Gastrocnemius medialis (tissue), 4 donors: ENCODE data around the gene UGT2B10. TPM values are rescaled to one million over a fixed set of nuclear protein-coding genes. Genes with fewer than 3 reads are reported as not detected.

ENCODE experiments used
- ATAC-seq, 2 donors: fragments of 150-250 bp; one replicate each; pipeline ENCODE4 v1.9.1; 2016
- DNase-seq, 2 donors: peaks; one replicate each; pipeline ENCODE4 v3.0.0-alpha.2; 2019
- H3K27ac ChIP-seq, 4 donors: fragments of 200-600 bp; sonication (generic); 1 replicate in 1 of 4; 2 replicates in 3 of 4; pipeline ENCODE4 v1.5.1; 2016 to 2018; ENCODE audit warnings: mild to moderate bottlenecking in 2 of 4, moderate library complexity in 1 of 4
- H3K27me3 ChIP-seq, 3 donors: fragments of 200-600 bp; sonication (generic) in 2 of 3; 1 replicate in 1 of 3; 2 replicates in 2 of 3; pipeline versions ENCODE4 v1.5.1 to v1.6.0; 2016 to 2019; ENCODE audit warnings: mild to moderate bottlenecking in 1 of 3, moderate library complexity in 1 of 3
- H3K36me3 ChIP-seq, 2 donors: fragments of 200-600 bp; sonication (generic) in 1 of 2; one replicate each; pipeline ENCODE4 v1.5.1; 2017 to 2018
- H3K4me1 ChIP-seq, 2 donors: fragments of 200-600 bp; sonication (generic) in 1 of 2; one replicate each; pipeline ENCODE4 v1.5.1; 2016 to 2017; ENCODE audit warnings: mild to moderate bottlenecking in 2 of 2
- H3K4me3 ChIP-seq, 4 donors: fragments of 200-600 bp; sonication (generic) in 3 of 4; 1 replicate in 1 of 4; 2 replicates in 3 of 4; pipeline ENCODE4 v1.5.1; 2016 to 2019; ENCODE audit warnings: mild to moderate bottlenecking in 2 of 4
- H3K9me3 ChIP-seq, 3 donors: fragments of 200-600 bp; sonication (generic) in 2 of 3; 1 replicate in 1 of 3; 2 replicates in 2 of 3; pipeline ENCODE4 v1.5.1; 2016 to 2019
- POLR2A ChIP-seq, 2 donors: fragments of 450-650 bp; IDR thresholded peaks; one replicate each; pipeline ENCODE4 v1.6.1; 2017; ENCODE audit warnings: antibody characterized with exemption in 2 of 2, mild to moderate bottlenecking in 2 of 2, moderate library complexity in 2 of 2
- in situ Hi-C, 4 donors: fragments of 200-750 bp; cut with MboI; loops; one replicate each; pipeline versions ENCODE4 v1.15.0 to v1.8.0; 2017; ENCODE audit warnings: low sequenced_read_pairs in 4 of 4
- intact Hi-C: fragments of 100-400 bp; cut with DNase I; formaldehyde crosslinking; loops from one replicate; pipeline ENCODE4 v1.15.1; 2023; ENCODE audit warnings: low total_unique reads
- total RNA-seq, 4 donors: library from RNA; depleted of rRNA; stranded (reverse); fragments of >200 nt; gene quantifications; one replicate each; pipeline versions ENCODE4 v1.1.0 to v1.2.3, GENCODE V29; 2016
- TF ChIP-seq, protein P1 (sequence below), 5 experiments: fragments of 450-650 bp in 3 of 5; fragments of 200-600 bp in 2 of 5; sonication (generic) in 2 of 5; IDR thresholded peaks in 4 of 5; conservative IDR thresholded peaks in 1 of 5; 1 replicate in 4 of 5; 2 replicates in 1 of 5; pipeline ENCODE4 v1.5.1; 2016 to 2019; ENCODE audit warnings: antibody characterized with exemption in 5 of 5, mild to moderate bottlenecking in 3 of 5, moderate library complexity in 3 of 5

UGT2B10 gene
- total RNA-seq, 4 donors from 2014 or later, result 0.18 TPM; not detected in 3

DNA sequence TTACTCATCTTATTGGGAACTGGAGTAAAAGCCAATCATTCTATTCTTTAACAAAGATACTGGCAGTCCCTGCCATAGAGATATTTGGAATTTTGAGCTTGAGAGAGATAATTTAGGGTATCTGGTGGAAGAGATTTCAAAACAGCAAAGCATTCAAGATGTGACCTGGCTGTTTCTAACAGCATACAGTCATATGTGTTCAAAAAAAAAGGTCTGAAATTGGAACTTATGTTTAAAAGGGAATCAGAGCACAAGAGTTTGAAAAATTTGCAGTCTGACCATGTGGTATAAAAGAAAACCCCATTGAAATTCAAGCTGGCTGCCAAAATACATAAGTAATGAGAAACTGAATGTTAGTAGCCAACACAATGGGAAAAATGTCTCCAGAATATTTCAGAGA, 42.2 kb downstream of the UGT2B10 start:
- no peak for ATAC-seq
- no peak for TF ChIP-seq POLR2A (IDR thresholded peaks at IDR 0.05)
- TF ChIP-seq, protein P1, sequence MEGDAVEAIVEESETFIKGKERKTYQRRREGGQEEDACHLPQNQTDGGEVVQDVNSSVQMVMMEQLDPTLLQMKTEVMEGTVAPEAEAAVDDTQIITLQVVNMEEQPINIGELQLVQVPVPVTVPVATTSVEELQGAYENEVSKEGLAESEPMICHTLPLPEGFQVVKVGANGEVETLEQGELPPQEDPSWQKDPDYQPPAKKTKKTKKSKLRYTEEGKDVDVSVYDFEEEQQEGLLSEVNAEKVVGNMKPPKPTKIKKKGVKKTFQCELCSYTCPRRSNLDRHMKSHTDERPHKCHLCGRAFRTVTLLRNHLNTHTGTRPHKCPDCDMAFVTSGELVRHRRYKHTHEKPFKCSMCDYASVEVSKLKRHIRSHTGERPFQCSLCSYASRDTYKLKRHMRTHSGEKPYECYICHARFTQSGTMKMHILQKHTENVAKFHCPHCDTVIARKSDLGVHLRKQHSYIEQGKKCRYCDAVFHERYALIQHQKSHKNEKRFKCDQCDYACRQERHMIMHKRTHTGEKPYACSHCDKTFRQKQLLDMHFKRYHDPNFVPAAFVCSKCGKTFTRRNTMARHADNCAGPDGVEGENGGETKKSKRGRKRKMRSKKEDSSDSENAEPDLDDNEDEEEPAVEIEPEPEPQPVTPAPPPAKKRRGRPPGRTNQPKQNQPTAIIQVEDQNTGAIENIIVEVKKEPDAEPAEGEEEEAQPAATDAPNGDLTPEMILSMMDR (IDR thresholded peaks at IDR 0.05 in 4 of 5, conservative IDR thresholded peaks at IDR 0.05 in 1 of 5), result no peak

GRCh38 chr4:68859655-68860054, 43.9 kb downstream of the UGT2B10 start:
- TF ChIP-seq, protein P1 (IDR thresholded peaks at IDR 0.05 in 4 of 5, conservative IDR thresholded peaks at IDR 0.05 in 1 of 5), result no peak
- no peak for TF ChIP-seq POLR2A (IDR thresholded peaks at IDR 0.05)
- in situ Hi-C loops (no loop called here), intact Hi-C loops (no loop called here)
- no peak for DNase-seq
- Histone ChIP-seq H3K4me3 (no peak overlapping the region), H3K27ac (no peak overlapping the region), H3K36me3 (no peaks in the 10 kb centered on the region), H3K4me1 (no peaks in the 10 kb centered on the region), H3K9me3 (no peaks in the 10 kb centered on the region), H3K27me3 (no peaks in the 10 kb centered on the region)
- ATAC-seq, result no peak

More for the DNA sequence above, 42.2 kb downstream of the UGT2B10 start:
- Histone ChIP-seq H3K36me3 (no peaks in the 10 kb centered on the region), H3K27me3 (no peaks in the 10 kb centered on the region), H3K27ac (no peak overlapping the region), H3K4me3 (no peak overlapping the region), H3K4me1 (no peaks in the 10 kb centered on the region), H3K9me3 (no peaks in the 10 kb centered on the region)
- intact Hi-C loops (no loop called here), in situ Hi-C loops (no loop called here)
- no peak for DNase-seq

- ATAC-seq (no peak), DNase-seq (no peak)
- intact Hi-C loops, result no loop called here
- H3K9me3 ChIP-seq, result no peaks in the 10 kb centered on the region
- H3K36me3 ChIP-seq, result no peaks in the 10 kb centered on the region
- H3K27me3 ChIP-seq, result no peaks in the 10 kb centered on the region
- no peak overlapping the region for H3K27ac ChIP-seq
- in situ Hi-C loops, result no loop called here
- TF ChIP-seq, protein P1 (IDR thresholded peaks at IDR 0.05 in 4 of 5, conservative IDR thresholded peaks at IDR 0.05 in 1 of 5), result no peak
- TF ChIP-seq POLR2A (IDR thresholded peaks at IDR 0.05), result no peak
- no peak overlapping the region for H3K4me3 ChIP-seq
- no peaks in the 10 kb centered on the region for H3K4me1 ChIP-seq
Measured at GRCh38 chr4:68861057-68861456, 45.3 kb downstream of the UGT2B10 start.

GRCh38 chr4:68864438-68865187, 48.8 kb downstream of the UGT2B10 start:
- no peaks in the 10 kb centered on the region for H3K4me1 ChIP-seq
- no peak overlapping the region for H3K27ac ChIP-seq
- no peaks in the 10 kb centered on the region for H3K27me3 ChIP-seq
- in situ Hi-C loops, result no loop called here
- no peaks in the 10 kb centered on the region for H3K36me3 ChIP-seq
- H3K4me3 ChIP-seq, result no peak overlapping the region
- ATAC-seq (no peak), DNase-seq (no peak)
- intact Hi-C loops, result no loop called here
- H3K9me3 ChIP-seq, result no peaks in the 10 kb centered on the region
- TF ChIP-seq, protein P1 (IDR thresholded peaks at IDR 0.05 in 4 of 5, conservative IDR thresholded peaks at IDR 0.05 in 1 of 5), result no peak
- no peak for TF ChIP-seq POLR2A (IDR thresholded peaks at IDR 0.05)
